Ovary (tissue), 9 donors: ENCODE data around the gene GRN. TPM values are rescaled to one million over a fixed set of nuclear protein-coding genes. Genes with fewer than 3 reads are reported as not detected.

Experiments
- DNase-seq, 5 donors: peaks; one replicate each; pipeline ENCODE4 v3.0.0-alpha.2; 2019 to 2020
- H3K27ac ChIP-seq, 2 donors: fragments of 200-600 bp; one replicate each; pipeline versions ENCODE4 v1.5.1 to v1.8.0; 2019 to 2022
- H3K27me3 ChIP-seq: fragments of 200-600 bp; one replicate; pipeline ENCODE4 v1.8.0; 2022
- H3K36me3 ChIP-seq: fragments of 200-600 bp; sonication (generic); one replicate; pipeline ENCODE4 v1.5.1; 2019
- H3K4me1 ChIP-seq: one replicate; pipeline ENCODE4 v1.8.1; 2013; ENCODE audit warnings: mild to moderate bottlenecking, moderate library complexity; ENCODE audit not compliant: insufficient read depth
- H3K4me3 ChIP-seq: fragments of 200-600 bp; sonication (generic); one replicate; pipeline ENCODE4 v1.5.1; 2017
- H3K9me3 ChIP-seq, 2 donors: fragments of 200-600 bp in 1 of 2; sonication (generic) in 1 of 2; one replicate each; pipeline versions ENCODE4 v1.5.1 to v1.8.1; 2013 to 2019; ENCODE audit warnings: mild to moderate bottlenecking in 1 of 2, moderate library complexity in 1 of 2
- EP300 ChIP-seq: sonication (generic); formaldehyde crosslinking; IDR thresholded peaks from one replicate; pipeline ENCODE4 v1.6.1; 2017; ENCODE audit warnings: antibody characterized with exemption
- POLR2A ChIP-seq: fragments of 450-650 bp; IDR thresholded peaks from one replicate; pipeline ENCODE4 v1.6.1; 2017; ENCODE audit warnings: antibody characterized with exemption, mild to moderate bottlenecking, moderate library complexity
- WGBS, 3 donors: extraction: QIAGEN DNeasy Blood & Tissue Kit in 1 of 3; methylation state at CpG; one replicate each; pipeline versions ENCODE4 v1.1.5 to v1.1.7; 2013 to 2017; 5-methylcytosine and 5-hydroxymethylcytosine counted together
- intact Hi-C, 4 donors: fragments of 100-400 bp; cut with DNase I; formaldehyde crosslinking; loops; one replicate each; pipeline versions ENCODE4 v1.11.0 to v1.15.1; 2022 to 2023
- polyA plus RNA-seq, 2 donors: library from polyadenylated mRNA; stranded (reverse); fragments of 200-250 nt in 1 of 2; fragments of 350-450 nt in 1 of 2; fragmentation: Illumina TruSeq in 1 of 2; extraction: RNeasy Lipid Tissue Mini Kit (QIAGEN cat#74804) in 1 of 2; gene quantifications; one replicate each; pipeline ENCODE4 v1.2.3, GENCODE V29; 2013 to 2014
- total RNA-seq, 7 donors: library from RNA; depleted of rRNA in 2 of 7; stranded (reverse); fragments of >200 nt in 2 of 7; fragmentation: NEBNext Ultra II Directional in 3 of 7; extraction: Animal tissue kit (Norgen Biotek cat#: 25700) in 3 of 7; gene quantifications; one replicate each; pipeline versions ENCODE4 v1.1.0 to v1.2.4, GENCODE V29; 2016 to 2023
- TF ChIP-seq, protein P1 (sequence below), 3 donors: fragments of 450-650 bp in 2 of 3; fragments of 200-600 bp in 1 of 3; IDR thresholded peaks; one replicate each; pipeline versions ENCODE4 v1.5.1 to v1.8.0; 2016 to 2022; ENCODE audit warnings: antibody characterized with exemption in 3 of 3, mild to moderate bottlenecking in 1 of 3
- donor health status: DM: no; HTN: no; CAD: no; lungs with moderate emphysema.
- donor health status: DM: no; HTN: no; CAD: no.
- donor health status: Bipolar disorder and iron deficiency.
- donor health status: DM: yes; HTN: yes; CAD: no.
- donor health status: DM: no; HTN: no; CAD: no.
- donor health status: DM: yes; HTN: yes; CAD: no.

The GRN gene
- total and polyA plus RNA-seq, 9 donors: 70.6 to 173 (median 88.2) TPM

DNA sequence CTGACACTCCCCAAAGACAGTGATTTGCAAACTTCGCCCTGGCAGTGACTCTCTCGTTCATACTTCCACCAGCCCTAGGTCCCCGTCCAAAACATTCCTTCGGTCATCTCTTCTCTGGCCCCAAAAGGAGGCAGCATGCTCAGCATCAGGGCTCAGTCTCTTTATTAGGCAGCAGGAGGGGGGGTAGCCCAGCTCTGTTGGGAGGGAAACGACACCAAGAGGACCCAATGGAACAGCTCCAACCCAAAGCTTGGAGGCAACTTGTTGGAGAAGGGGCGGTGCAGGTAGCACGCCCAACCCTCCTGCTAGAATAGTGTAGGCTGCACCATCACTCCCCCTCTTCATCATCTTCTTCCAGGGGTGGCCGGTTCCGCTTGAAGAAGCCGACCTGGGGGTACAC lies 26.9 kb downstream of the GRN start:
- H3K4me3 ChIP-seq: no peak overlapping the region
- no peak for TF ChIP-seq EP300
- TF ChIP-seq, protein P1, sequence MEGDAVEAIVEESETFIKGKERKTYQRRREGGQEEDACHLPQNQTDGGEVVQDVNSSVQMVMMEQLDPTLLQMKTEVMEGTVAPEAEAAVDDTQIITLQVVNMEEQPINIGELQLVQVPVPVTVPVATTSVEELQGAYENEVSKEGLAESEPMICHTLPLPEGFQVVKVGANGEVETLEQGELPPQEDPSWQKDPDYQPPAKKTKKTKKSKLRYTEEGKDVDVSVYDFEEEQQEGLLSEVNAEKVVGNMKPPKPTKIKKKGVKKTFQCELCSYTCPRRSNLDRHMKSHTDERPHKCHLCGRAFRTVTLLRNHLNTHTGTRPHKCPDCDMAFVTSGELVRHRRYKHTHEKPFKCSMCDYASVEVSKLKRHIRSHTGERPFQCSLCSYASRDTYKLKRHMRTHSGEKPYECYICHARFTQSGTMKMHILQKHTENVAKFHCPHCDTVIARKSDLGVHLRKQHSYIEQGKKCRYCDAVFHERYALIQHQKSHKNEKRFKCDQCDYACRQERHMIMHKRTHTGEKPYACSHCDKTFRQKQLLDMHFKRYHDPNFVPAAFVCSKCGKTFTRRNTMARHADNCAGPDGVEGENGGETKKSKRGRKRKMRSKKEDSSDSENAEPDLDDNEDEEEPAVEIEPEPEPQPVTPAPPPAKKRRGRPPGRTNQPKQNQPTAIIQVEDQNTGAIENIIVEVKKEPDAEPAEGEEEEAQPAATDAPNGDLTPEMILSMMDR (IDR thresholded peaks at IDR 0.05): no peak
- TF ChIP-seq POLR2A: no peak

GRCh38 chr17:44374306-44375195 lies 29.4 kb downstream of the GRN start:
- Histone ChIP-seq H3K4me1 (no peaks in the 10 kb centered on the region), H3K4me3 (no peak overlapping the region), H3K9me3 (no peaks in the 10 kb centered on the region), H3K36me3 (no peaks in the 10 kb centered on the region), H3K27ac (no peak overlapping the region), H3K27me3 (no peaks in the 10 kb centered on the region)
- 49 to 62% (median 58%) methylated on average over 29 to 31 of the region's 31 CpGs for WGBS, 3 donors
- intact Hi-C loops: no loop called here
- TF ChIP-seq, protein P1 (IDR thresholded peaks at IDR 0.05): no peak
- TF ChIP-seq EP300: no peak
- TF ChIP-seq POLR2A: no peak
- no peak for DNase-seq

More for the DNA sequence above, 26.9 kb downstream of the GRN start:
- Histone ChIP-seq H3K9me3 (no peaks in the 10 kb centered on the region), H3K27ac (no peak overlapping the region), H3K36me3 (no peaks in the 10 kb centered on the region), H3K4me1 (no peaks in the 10 kb centered on the region), H3K27me3 (no peaks in the 10 kb centered on the region)
- WGBS, 3 donors: 41 to 43% (median 43%) methylated on average over 10 of the region's 10 CpGs
- intact Hi-C loops: no loop called here
- no peak for DNase-seq

DNA sequence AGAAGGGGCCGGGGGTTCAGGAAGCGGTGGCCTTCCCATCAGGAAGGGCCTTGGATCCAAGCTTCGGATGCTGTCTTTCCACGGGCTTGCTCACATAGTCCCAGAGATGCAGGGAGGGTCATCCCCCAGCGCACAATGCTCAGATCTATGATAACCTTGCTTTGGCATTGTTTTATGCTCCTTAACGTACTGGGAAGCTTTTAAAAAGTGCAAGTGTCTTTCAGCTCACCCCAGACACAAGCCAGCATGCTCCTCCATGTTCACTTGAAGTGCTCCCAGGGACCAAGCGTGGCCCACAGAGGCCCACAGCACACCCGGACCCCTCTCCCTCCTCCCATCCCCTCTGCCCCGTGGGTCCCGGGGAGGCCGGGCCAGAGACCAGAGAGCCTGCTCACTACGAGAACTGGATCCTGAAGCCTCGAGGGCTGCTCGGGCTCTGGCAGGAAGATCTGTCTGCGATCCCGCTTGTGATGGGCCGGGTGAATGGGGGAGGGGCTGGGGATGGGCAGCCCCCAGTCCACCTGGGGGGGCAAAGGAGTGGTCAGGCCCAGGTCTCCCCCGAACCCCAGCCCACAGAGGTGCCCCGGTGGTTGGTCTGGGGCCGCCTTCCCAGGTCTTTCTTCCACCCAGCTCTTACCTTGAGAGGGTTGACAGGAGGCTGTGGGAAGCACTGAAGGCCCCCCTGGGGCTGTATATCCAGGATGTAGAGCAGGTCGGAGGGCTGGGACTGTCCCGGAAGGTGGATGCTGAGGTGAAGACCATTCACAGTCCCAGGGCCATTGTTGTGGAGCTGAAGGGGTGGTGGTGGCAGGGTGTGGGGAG lies 30.3 kb downstream of the GRN start:
- no peak overlapping the region for H3K4me3 ChIP-seq

DNA sequence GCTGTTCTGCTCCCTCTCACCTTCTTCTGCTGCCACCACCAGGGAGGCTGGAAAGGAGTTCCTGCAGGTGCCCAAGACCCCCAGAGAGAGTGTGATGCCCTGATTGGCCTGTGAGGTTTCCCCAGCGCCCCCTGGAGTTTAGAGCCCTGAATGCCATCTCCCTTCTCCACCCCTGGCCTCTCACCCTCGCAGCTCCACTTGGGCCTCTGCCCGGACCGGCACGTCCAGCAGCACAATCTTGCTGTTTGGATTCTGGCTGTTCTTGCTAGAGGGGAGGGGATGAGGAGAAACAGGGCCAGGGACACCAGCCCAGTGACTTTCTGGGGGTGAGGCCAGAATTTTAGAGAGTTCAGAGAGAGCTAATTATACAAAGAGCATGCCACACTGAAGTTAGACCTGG lies 31.0 kb downstream of the GRN start:
- WGBS, 3 donors: 1 to 11% (median 6%) methylated on average over 5 of the region's 5 CpGs
- H3K4me3 ChIP-seq: no peak overlapping the region
- TF ChIP-seq EP300: no peak
- TF ChIP-seq, protein P1 (IDR thresholded peaks at IDR 0.05): no peak
- TF ChIP-seq POLR2A: no peak

More for the DNA sequence above, 30.3 kb downstream of the GRN start:
- 36 to 54% (median 43%) methylated on average over 22 of the region's 22 CpGs for WGBS, 3 donors
- no peaks in the 10 kb centered on the region for H3K9me3 ChIP-seq
- H3K4me1 ChIP-seq: no peaks in the 10 kb centered on the region
- no peaks in the 10 kb centered on the region for H3K36me3 ChIP-seq
- H3K27me3 ChIP-seq: no peaks in the 10 kb centered on the region
- no peak overlapping the region for H3K27ac ChIP-seq
- intact Hi-C loops: no loop called here
- TF ChIP-seq POLR2A (no peak), EP300 (no peak)
- TF ChIP-seq, protein P1 (IDR thresholded peaks at IDR 0.05): no peak
- no peak for DNase-seq

More for the DNA sequence above, 31.0 kb downstream of the GRN start:
- Histone ChIP-seq H3K9me3 (no peaks in the 10 kb centered on the region), H3K27ac (no peak overlapping the region), H3K36me3 (no peaks in the 10 kb centered on the region), H3K4me1 (no peaks in the 10 kb centered on the region), H3K27me3 (no peaks in the 10 kb centered on the region)
- DNase-seq: peak; percentile 48 to 88 (median 59)
- intact Hi-C loops: no loop called here
